A673 (cell line): ENCODE data around the gene CNPY1. TPM values are rescaled to one million over a fixed set of nuclear protein-coding genes. Genes with fewer than 3 reads are reported as not detected.

Experiments
- BruUV-seq: library from RNA; stranded (reverse); fragments of 400-500 nt; replicated peaks from 2 replicates; lab custom pipeline; 2021; lab: Mats Ljungman, UMichigan
- CTCF ChIA-PET: fragments of 300-600 bp; sonication (Branson Sonifier 250); formaldehyde crosslinking; loops from one replicate; lab custom pipeline; 2022; ENCODE audit warnings: antibody characterized with exemption; lab: Charles Lee
- POLR2A ChIA-PET: fragments of 300-600 bp; sonication (Branson Sonifier 250); formaldehyde crosslinking; loops from one replicate; lab custom pipeline; 2022; ENCODE audit warnings: antibody characterized with exemption; ENCODE audit not compliant: low non-redundant PET; lab: Charles Lee
- DNase-seq: peaks from one replicate; pipeline ENCODE4 v3.0.0-alpha.2; 2015; ENCODE audit warnings: low spot score
- H3K27ac ChIP-seq: fragments of 200-600 bp; sonication (generic); 2 replicates; pipeline ENCODE4 v1.5.1; 2016; ENCODE audit warnings: mixed run types, low read depth, mild to moderate bottlenecking, mixed read lengths, antibody characterized with exemption, low read length; ENCODE audit not compliant: poor library complexity, severe bottlenecking
- H3K27me3 ChIP-seq: fragments of 200-600 bp; sonication (generic); replicated peaks from 2 replicates; pipeline ENCODE4 v1.6.1; 2017; ENCODE audit warnings: mixed run types, low read depth, mild to moderate bottlenecking, mixed read lengths, antibody characterized with exemption, low read length; ENCODE audit not compliant: insufficient read depth, poor library complexity
- H3K36me3 ChIP-seq: fragments of 200-600 bp; sonication (generic); 2 replicates; pipeline ENCODE4 v1.6.1; 2016; ENCODE audit warnings: mixed run types, mild to moderate bottlenecking, mixed read lengths, antibody characterized with exemption, low read length; ENCODE audit not compliant: insufficient read depth, poor library complexity, severe bottlenecking
- H3K4me1 ChIP-seq: fragments of 200-600 bp; sonication (generic); 2 replicates; pipeline ENCODE4 v1.6.1; 2017; ENCODE audit warnings: mixed run types, mild to moderate bottlenecking, mixed read lengths, antibody characterized with exemption, low read length; ENCODE audit not compliant: insufficient read depth, poor library complexity, severe bottlenecking
- H3K4me3 ChIP-seq: fragments of 200-600 bp; sonication (generic); 2 replicates; pipeline ENCODE4 v1.5.1; 2016; ENCODE audit warnings: low read depth, mixed run types, mild to moderate bottlenecking, mixed read lengths, low read length; ENCODE audit not compliant: poor library complexity, severe bottlenecking
- H3K9me3 ChIP-seq: fragments of 200-600 bp; sonication (generic); 2 replicates; pipeline ENCODE4 v1.6.1; 2016; ENCODE audit warnings: mixed run types, low read depth, mild to moderate bottlenecking, mixed read lengths, antibody characterized with exemption, low read length; ENCODE audit not compliant: poor library complexity, severe bottlenecking
- EZH2 ChIP-seq: fragments of 200-600 bp; sonication (generic); IDR thresholded peaks from 2 replicates; pipeline ENCODE4 v1.6.1; 2017; ENCODE audit warnings: borderline replicate concordance, low read depth, mild to moderate bottlenecking, mixed read lengths, antibody characterized with exemption, low read length; ENCODE audit not compliant: poor library complexity, severe bottlenecking
- intact Hi-C: fragments of 100-400 bp; cut with micrococcal nuclease; formaldehyde crosslinking; loops from one replicate; pipeline ENCODE4 v1.10.0; 2022; ENCODE audit not compliant: unreplicated experiment
- total RNA-seq: library from RNA; stranded (reverse); gene quantifications from 2 replicates; pipeline ENCODE4 v1.2.3, GENCODE V29; 2021
- TF ChIP-seq, protein P1 (sequence below): fragments of 300-800, 200-600 bp; sonication (generic); conservative IDR thresholded peaks from 2 replicates; pipeline ENCODE4 v1.5.1; 2017; ENCODE audit warnings: low read depth, mild to moderate bottlenecking, antibody characterized with exemption, low read length, moderate library complexity, mixed read lengths

CNPY1 gene
- total RNA-seq, 1 experiment from 2014 or later = not detected

DNA sequence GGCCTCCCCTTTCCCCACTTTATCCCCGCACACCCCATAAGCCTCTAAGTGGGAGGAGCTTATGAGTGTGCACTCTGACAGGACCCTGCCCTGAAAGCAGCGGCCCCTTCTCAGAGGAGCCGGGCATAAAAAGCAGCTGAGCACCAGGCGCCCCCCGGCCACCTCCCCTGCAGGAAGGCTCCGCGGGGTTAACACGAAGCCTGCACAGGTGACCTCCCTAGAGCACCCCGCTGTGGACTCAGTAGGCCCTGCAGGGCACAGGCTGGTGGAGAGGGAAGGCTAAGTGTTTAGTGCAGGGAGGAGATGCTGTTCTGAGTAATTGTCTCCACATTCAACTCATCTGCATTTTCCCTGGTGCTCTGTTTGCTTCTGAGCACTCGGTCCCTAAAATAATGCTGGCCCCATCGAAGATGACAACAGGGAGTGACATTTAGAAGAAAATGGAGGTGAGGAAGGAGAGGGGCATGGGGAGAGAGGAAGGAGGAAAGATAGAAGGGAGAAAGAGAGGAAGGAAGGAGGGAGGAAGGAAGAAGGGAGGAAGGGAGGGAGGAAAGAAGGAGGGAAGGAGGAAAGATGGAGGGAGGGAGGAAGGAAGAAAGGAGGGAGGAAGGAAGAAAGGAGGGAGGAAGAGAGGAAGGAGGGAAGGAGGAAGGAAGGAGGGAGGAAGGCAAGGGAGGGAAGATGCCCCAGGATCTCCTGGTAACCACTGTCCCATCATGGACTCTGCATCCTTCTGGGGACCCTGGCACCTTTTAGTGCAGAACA lies 25.4 kb upstream of the CNPY1 start:
- no peaks in the 10 kb centered on the region for H3K9me3 ChIP-seq
- no peak for TF ChIP-seq EZH2
- TF ChIP-seq, protein P1, sequence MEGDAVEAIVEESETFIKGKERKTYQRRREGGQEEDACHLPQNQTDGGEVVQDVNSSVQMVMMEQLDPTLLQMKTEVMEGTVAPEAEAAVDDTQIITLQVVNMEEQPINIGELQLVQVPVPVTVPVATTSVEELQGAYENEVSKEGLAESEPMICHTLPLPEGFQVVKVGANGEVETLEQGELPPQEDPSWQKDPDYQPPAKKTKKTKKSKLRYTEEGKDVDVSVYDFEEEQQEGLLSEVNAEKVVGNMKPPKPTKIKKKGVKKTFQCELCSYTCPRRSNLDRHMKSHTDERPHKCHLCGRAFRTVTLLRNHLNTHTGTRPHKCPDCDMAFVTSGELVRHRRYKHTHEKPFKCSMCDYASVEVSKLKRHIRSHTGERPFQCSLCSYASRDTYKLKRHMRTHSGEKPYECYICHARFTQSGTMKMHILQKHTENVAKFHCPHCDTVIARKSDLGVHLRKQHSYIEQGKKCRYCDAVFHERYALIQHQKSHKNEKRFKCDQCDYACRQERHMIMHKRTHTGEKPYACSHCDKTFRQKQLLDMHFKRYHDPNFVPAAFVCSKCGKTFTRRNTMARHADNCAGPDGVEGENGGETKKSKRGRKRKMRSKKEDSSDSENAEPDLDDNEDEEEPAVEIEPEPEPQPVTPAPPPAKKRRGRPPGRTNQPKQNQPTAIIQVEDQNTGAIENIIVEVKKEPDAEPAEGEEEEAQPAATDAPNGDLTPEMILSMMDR = no peak
- no TSS peak for BruUV-seq
- CTCF ChIA-PET = no interaction called here
- H3K36me3 ChIP-seq = no peaks in the 10 kb centered on the region
- H3K4me1 ChIP-seq = no peaks in the 10 kb centered on the region
- no peak overlapping the region for H3K4me3 ChIP-seq
- H3K27ac ChIP-seq = no peak overlapping the region
- no peak for DNase-seq
- intact Hi-C loops = no loop called here
- POLR2A ChIA-PET = no interaction called here
- peaks cover 17% of the 10 kb centered on the region for H3K27me3 ChIP-seq

GRCh38 chr7:155570991-155571390 lies 24.6 kb upstream of the CNPY1 start:
- TF ChIP-seq, protein P1 = no peak
- no peak for TF ChIP-seq EZH2
- BruUV-seq = no TSS peak
- ChIA-PET POLR2A (no interaction called here), CTCF (no interaction called here)
- no peaks in the 10 kb centered on the region for H3K36me3 ChIP-seq
- intact Hi-C loops = no loop called here
- H3K4me3 ChIP-seq = no peak overlapping the region
- no peak for DNase-seq
- H3K9me3 ChIP-seq = no peaks in the 10 kb centered on the region
- H3K27ac ChIP-seq = no peak overlapping the region
- H3K4me1 ChIP-seq = no peaks in the 10 kb centered on the region
- H3K27me3 ChIP-seq = peaks cover 17% of the 10 kb centered on the region

DNA sequence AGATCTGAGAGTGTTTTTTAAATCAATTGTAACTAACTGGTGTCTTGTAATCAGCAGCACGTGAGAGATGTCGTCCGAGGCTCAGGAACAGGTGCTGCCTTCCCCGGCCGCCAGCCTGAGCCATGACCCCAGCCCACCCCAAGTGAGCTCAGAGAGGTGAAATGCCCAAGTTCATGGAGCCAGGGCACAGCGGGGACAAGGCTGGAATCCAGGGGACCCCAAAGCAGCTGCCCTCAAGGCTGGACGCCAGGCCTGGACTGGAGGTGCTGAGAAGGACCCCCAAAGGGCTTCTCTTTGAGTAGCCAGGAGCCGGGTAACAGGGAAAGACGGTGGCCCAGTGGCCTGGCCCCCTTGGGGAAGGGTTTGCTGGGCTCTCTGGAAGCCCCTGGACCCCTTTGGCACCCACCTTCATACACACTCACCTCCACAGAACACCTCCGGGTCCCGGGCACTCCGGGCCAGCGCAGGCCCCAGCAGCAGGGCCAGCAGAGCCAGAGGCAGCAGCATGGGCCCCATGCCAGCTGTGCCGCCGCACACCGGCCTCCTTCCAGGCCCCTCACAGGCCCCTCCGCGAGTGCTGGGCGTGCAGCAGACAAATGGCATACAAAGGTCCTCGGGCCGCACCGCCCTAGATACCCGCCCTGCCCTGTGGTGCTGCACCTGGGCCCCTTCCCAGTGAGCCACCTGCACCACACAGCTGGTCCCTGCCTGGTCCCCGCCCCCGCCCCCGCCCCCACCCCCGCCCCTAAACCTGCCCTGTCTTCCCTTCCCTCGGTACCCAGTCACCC lies 24.0 kb upstream of the CNPY1 start:
- POLR2A ChIA-PET = no interaction called here
- Histone ChIP-seq H3K27me3 (peaks cover 17% of the 10 kb centered on the region), H3K36me3 (no peaks in the 10 kb centered on the region), H3K4me3 (no peak overlapping the region), H3K27ac (no peak overlapping the region), H3K4me1 (no peaks in the 10 kb centered on the region), H3K9me3 (no peaks in the 10 kb centered on the region)
- TF ChIP-seq, protein P1 = no peak
- no peak for TF ChIP-seq EZH2
- intact Hi-C loops = no loop called here
- CTCF ChIA-PET = no interaction called here
- no peak for DNase-seq
- no TSS peak for BruUV-seq
